Peyer's patch (tissue), 4 donors: ENCODE results near the gene BEND7. TPM values are rescaled to one million over a fixed set of nuclear protein-coding genes. Genes with fewer than 3 reads are reported as not detected.

ENCODE experiments used
- DNase-seq, 3 donors: peaks; one replicate each; pipeline ENCODE4 v3.0.0-alpha.2; 2017 to 2019
- H3K27ac ChIP-seq, 4 donors: fragments of 200-600 bp; sonication (generic); one replicate each; pipeline ENCODE4 v1.5.1; 2016 to 2019
- H3K27me3 ChIP-seq, 2 donors: fragments of 200-600 bp; sonication (generic); one replicate each; pipeline ENCODE4 v1.5.1; 2019
- H3K36me3 ChIP-seq, 3 donors: fragments of 200-600 bp; sonication (generic); one replicate each; pipeline ENCODE4 v1.5.1; 2016 to 2019
- H3K4me1 ChIP-seq, 4 donors: fragments of 200-600 bp; sonication (generic); one replicate each; pipeline ENCODE4 v1.5.1; 2016 to 2019
- H3K4me3 ChIP-seq, 4 donors: fragments of 200-600 bp; sonication (generic); 1 replicate in 3 of 4; 2 replicates in 1 of 4; pipeline ENCODE4 v1.5.1; 2016 to 2019; ENCODE audit warnings: mild to moderate bottlenecking in 1 of 4
- H3K9me3 ChIP-seq, 4 donors: fragments of 200-600 bp; sonication (generic); one replicate each; pipeline ENCODE4 v1.5.1; 2016 to 2019; ENCODE audit warnings: mild to moderate bottlenecking in 1 of 4
- CTCF ChIP-seq, 6 experiments: fragments of 450-650 bp in 4 of 6; fragments of 200-600 bp in 2 of 6; sonication (generic) in 1 of 6; IDR thresholded peaks; one replicate each; pipeline ENCODE4 v1.5.1; 2017 to 2019; ENCODE audit warnings: antibody characterized with exemption in 6 of 6, mild to moderate bottlenecking in 3 of 6, moderate library complexity in 1 of 6
- POLR2A ChIP-seq, 2 donors: fragments of 450-650 bp; IDR thresholded peaks; one replicate each; pipeline ENCODE4 v1.5.1; 2017; ENCODE audit warnings: antibody characterized with exemption in 2 of 2, mild to moderate bottlenecking in 2 of 2, moderate library complexity in 2 of 2
- total RNA-seq, 4 donors: library from RNA; depleted of rRNA; stranded (reverse); fragments of >200 nt; gene quantifications; one replicate each; pipeline ENCODE4 v1.1.0, GENCODE V29; 2016

BEND7 gene
- total RNA-seq, 4 donors from 2014 or later = 23.1 to 136 (median 97.8) TPM

DNA sequence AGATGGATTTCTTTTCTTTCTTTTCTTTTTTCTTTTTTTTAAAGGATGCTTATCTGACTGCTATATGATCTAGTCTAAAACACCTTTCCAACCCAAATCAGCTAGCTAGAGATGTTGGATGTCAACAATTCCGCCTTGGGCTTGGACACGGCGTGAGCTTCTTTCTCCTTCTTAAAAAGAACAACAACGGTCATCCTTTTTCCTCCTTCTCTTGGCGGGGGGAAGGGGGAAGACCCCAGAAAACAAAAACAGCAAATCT is 1.0 kb downstream of the BEND7 start:
- no peak for TF ChIP-seq POLR2A (IDR thresholded peaks at IDR 0.05)
- no peak for TF ChIP-seq CTCF (IDR thresholded peaks at IDR 0.05)
- H3K4me3 ChIP-seq = peak overlapping the region; percentile 34 to 87 (median 59)
- DNase-seq = no peak
- peaks cover 0 to 24% (median 0%) of the 10 kb centered on the region in 4 donors for H3K4me1 ChIP-seq
- peak overlapping the region; percentile 34 to 93 (median 74) for H3K27ac ChIP-seq
- H3K36me3 ChIP-seq = peaks cover 0 to 4% (median 0%) of the 10 kb centered on the region in 3 donors
- H3K27me3 ChIP-seq = no peaks in the 10 kb centered on the region
- H3K9me3 ChIP-seq = no peaks in the 10 kb centered on the region

- TF ChIP-seq POLR2A (IDR thresholded peaks at IDR 0.05) = peak in 1 of 2 donors; percentile 39
- TF ChIP-seq CTCF (IDR thresholded peaks at IDR 0.05) = no peak
- H3K36me3 ChIP-seq = peaks cover 0 to 9% (median 0%) of the 10 kb centered on the region in 3 donors
- DNase-seq = no peak
- H3K27ac ChIP-seq = peak overlapping the region in 3 of 4 donors; percentile 61 to 93 (median 86)
- H3K27me3 ChIP-seq = no peaks in the 10 kb centered on the region
- H3K4me3 ChIP-seq = peak overlapping the region in 3 of 4 donors; percentile 34 to 87 (median 77)
- H3K9me3 ChIP-seq = no peaks in the 10 kb centered on the region
- peaks cover 0 to 24% (median 0%) of the 10 kb centered on the region in 4 donors for H3K4me1 ChIP-seq
Observed at GRCh38 chr10:13526948-13527863, 1.6 kb downstream of the BEND7 start.

- Histone ChIP-seq H3K27ac (no peak overlapping the region), H3K4me3 (no peak overlapping the region), H3K27me3 (no peaks in the 10 kb centered on the region), H3K4me1 (peaks cover 0 to 24% (median 0%) of the 10 kb centered on the region in 4 donors), H3K9me3 (no peaks in the 10 kb centered on the region), H3K36me3 (peaks cover 0 to 13% (median 0%) of the 10 kb centered on the region in 3 donors)
- TF ChIP-seq POLR2A (IDR thresholded peaks at IDR 0.05) (no peak), CTCF (IDR thresholded peaks at IDR 0.05) (no peak)
- DNase-seq = no peak
Observed at GRCh38 chr10:13525663-13526062, 3.2 kb downstream of the BEND7 start.

DNA sequence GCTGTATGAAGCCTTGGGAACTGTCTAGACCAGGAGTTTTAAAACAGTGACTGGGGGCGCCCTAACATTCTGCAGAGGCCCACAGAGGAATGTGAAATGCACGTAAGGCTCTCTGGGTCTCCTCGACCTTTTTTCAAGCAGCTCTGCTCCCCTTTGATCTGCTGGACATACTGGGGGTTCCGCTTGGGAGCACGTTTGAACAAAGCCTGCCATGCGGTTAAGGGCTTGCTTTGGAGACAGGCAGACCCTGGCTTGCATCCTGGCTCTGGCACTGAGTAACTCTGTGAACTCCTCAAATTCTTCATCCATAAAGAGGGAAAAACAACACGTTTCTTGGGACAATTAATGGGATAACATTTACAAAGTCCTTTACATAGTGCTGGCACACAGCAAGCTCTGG is 7.8 kb downstream of the BEND7 start:
- no peak overlapping the region for H3K4me3 ChIP-seq
- no peak for DNase-seq
- no peak overlapping the region for H3K27ac ChIP-seq
- peaks cover 0 to 3% (median 0%) of the 10 kb centered on the region in 4 donors for H3K4me1 ChIP-seq
- no peaks in the 10 kb centered on the region for H3K9me3 ChIP-seq
- no peaks in the 10 kb centered on the region for H3K27me3 ChIP-seq
- H3K36me3 ChIP-seq = peaks cover 0 to 19% (median 0%) of the 10 kb centered on the region in 3 donors
- TF ChIP-seq POLR2A (IDR thresholded peaks at IDR 0.05) = no peak
- no peak for TF ChIP-seq CTCF (IDR thresholded peaks at IDR 0.05)

- H3K27ac ChIP-seq = no peak overlapping the region
- no peaks in the 10 kb centered on the region for H3K4me1 ChIP-seq
- H3K9me3 ChIP-seq = no peaks in the 10 kb centered on the region
- H3K27me3 ChIP-seq = no peaks in the 10 kb centered on the region
- H3K4me3 ChIP-seq = no peak overlapping the region
- peaks cover 0 to 19% (median 0%) of the 10 kb centered on the region in 3 donors for H3K36me3 ChIP-seq
- no peak for TF ChIP-seq POLR2A (IDR thresholded peaks at IDR 0.05)
- TF ChIP-seq CTCF (IDR thresholded peaks at IDR 0.05) = no peak
- no peak for DNase-seq
Observed at GRCh38 chr10:13520194-13520593, 8.6 kb downstream of the BEND7 start.
